ENCODE measurements around the gene ADISSP. TPM values are rescaled to one million over a fixed set of nuclear protein-coding genes. Genes with fewer than 3 reads are reported as not detected.

ADISSP gene
- total and polyA plus RNA-seq, 12 donors: 7.7 to 21.0 (median 11.3) TPM

DNA sequence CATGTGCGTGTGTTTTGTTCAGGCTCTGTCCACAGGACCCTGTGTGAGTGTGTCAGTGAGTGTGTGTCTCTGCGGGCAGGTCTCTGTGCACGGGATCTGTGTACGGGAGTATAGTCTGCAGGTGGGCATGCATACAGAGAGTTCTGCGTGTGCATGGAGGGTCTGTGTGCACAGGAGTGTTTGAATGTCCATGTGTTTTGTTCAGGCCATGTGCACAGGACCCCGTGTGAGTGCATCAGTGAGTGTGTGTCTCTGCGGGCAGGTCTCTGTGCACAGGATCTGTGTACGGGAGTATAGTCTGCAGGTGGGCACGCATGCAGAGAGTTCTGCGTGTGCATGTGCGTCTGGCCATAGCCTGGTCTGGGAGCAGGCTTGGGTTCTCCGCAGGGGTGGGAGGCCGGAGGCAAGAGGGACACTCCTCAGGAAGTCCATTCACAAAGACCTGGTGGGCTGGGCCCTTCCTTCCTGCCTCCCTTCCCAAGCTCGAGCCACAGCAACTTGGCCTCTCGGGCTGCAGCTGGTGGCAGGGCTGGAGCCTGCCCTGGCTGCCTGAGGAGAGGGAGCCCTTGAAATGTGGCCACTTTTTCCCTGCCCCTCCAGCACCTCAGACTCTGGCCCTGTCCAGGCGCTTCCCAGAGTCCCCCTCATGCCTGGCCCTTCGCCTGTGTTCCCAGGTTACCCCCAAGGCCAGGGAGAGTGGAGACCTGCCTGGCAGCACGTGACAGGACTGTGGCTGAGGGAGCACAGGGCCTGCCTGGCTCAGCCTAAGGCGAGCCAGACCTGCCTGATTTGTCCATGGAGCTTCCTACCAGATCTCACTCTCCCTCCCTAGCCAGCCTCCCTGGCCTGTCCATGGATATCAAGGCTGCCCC, 28.3 kb downstream of the ADISSP start:
- 54 to 62% methylated on average over 19 of the region's 19 CpGs for WGBS, 2 donors
- peaks cover 0 to 45% (median 6%) of the 10 kb centered on the region in 9 donors for H3K36me3 ChIP-seq
- no peaks in the 10 kb centered on the region for H3K9me3 ChIP-seq
- DNase-seq (peak; percentile 62 to 75), ATAC-seq (peak; percentile 80 to 92 (median 88))
- intact Hi-C loops (cut with DNase I): no loop called here
- H3K27me3 ChIP-seq: no peaks in the 10 kb centered on the region
- H3K4me1 ChIP-seq: peaks cover 9 to 85% (median 48%) of the 10 kb centered on the region in 9 donors
- peak overlapping the region in 1 of 10 donors; percentile 27 for H3K4me3 ChIP-seq
- TF ChIP-seq, protein P1, sequence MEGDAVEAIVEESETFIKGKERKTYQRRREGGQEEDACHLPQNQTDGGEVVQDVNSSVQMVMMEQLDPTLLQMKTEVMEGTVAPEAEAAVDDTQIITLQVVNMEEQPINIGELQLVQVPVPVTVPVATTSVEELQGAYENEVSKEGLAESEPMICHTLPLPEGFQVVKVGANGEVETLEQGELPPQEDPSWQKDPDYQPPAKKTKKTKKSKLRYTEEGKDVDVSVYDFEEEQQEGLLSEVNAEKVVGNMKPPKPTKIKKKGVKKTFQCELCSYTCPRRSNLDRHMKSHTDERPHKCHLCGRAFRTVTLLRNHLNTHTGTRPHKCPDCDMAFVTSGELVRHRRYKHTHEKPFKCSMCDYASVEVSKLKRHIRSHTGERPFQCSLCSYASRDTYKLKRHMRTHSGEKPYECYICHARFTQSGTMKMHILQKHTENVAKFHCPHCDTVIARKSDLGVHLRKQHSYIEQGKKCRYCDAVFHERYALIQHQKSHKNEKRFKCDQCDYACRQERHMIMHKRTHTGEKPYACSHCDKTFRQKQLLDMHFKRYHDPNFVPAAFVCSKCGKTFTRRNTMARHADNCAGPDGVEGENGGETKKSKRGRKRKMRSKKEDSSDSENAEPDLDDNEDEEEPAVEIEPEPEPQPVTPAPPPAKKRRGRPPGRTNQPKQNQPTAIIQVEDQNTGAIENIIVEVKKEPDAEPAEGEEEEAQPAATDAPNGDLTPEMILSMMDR (IDR thresholded peaks at IDR 0.05): no peak
- peak overlapping the region; percentile 75 to 95 (median 87) for H3K27ac ChIP-seq

DNA sequence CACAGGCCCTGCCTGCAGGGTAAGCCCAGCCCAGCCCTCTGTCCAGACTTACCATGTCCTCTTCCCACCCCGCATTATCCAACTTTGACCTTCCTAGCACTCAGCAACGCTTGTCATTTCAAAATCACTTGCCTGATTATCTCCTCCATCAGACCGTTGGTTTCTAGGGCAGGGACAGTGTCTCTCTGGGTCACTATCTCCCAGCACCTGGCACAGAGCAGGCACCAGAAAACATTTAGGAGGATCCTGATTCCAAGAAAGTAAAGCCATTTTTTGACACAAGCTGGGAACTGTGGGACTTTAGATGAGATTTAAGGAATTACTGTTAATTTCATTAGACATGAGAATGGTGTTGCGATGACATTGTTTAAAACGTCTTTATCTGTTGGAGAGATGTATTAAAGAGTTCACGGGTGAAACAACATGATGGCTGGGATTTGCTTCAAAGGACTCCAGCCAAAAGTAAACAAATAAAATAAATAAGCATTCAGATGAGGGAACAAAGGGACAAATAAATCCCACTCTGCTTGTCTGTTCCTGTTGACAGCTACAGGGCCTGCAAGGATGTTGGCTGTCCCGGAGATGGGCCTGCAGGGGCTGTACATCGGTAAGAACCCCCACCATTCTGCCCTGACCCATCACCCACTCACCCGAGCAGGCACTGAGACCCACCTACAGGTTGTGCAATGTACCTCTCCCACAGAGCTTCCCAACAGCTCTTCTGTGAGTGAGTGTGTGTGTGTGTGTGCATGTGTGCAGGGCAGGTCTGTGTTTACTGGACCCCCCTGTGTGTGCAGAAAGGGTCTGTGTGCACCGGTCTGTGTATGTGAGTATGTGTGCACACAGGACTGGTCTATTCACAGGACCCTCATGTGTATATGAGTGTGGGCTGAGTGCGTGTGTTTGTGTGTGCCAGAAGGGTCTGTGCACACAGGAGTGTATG, 29.2 kb downstream of the ADISSP start:
- Histone ChIP-seq H3K4me3 (peak overlapping the region in 3 of 10 donors; percentile 9 to 27 (median 11)), H3K9me3 (no peaks in the 10 kb centered on the region), H3K27ac (peak overlapping the region in 7 of 10 donors; percentile 29 to 95 (median 53)), H3K4me1 (peaks cover 9 to 83% (median 48%) of the 10 kb centered on the region in 9 donors), H3K27me3 (peaks cover 0 to 3% (median 0%) of the 10 kb centered on the region in 7 donors), H3K36me3 (peaks cover 0 to 36% (median 0%) of the 10 kb centered on the region in 9 donors)
- DNase-seq: no peak
- WGBS, 2 donors: 55 to 63% methylated on average over 11 of the region's 11 CpGs
- TF ChIP-seq, protein P1 (IDR thresholded peaks at IDR 0.05): no peak
- ATAC-seq: peak in 1 of 8 donors; percentile 4
- intact Hi-C loops (cut with DNase I): no loop called here

DNA sequence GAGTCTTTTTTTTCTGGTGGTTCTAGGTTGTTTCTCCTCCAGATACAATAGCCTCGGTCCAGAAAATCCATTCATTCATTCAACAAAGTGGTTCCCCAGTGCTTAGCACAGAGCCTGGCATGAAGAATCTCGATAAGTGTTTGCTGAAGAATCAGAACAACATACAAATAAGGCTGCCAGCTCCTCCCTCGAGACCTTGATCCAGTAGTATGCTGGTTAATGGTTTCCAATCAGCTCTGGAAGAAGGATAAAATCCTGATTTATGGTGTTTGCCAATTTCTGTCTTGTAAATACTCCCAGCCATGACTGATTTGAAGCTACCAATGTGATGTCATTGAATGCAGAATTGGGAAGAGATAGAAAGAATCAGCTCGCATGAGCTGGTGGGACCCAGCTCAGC, 31.8 kb downstream of the ADISSP start:
- H3K27ac ChIP-seq: peak overlapping the region in 3 of 10 donors; percentile 27 to 95 (median 94)
- intact Hi-C loops (cut with DNase I): no loop called here
- no peak for ATAC-seq
- H3K4me3 ChIP-seq: no peak overlapping the region
- TF ChIP-seq, protein P1 (IDR thresholded peaks at IDR 0.05): no peak
- H3K4me1 ChIP-seq: peaks cover 12 to 89% (median 59%) of the 10 kb centered on the region in 9 donors
- H3K27me3 ChIP-seq: peaks cover 0 to 27% (median 6%) of the 10 kb centered on the region in 7 donors
- no peak for DNase-seq
- H3K36me3 ChIP-seq: peaks cover 0 to 12% (median 0%) of the 10 kb centered on the region in 9 donors
- no peaks in the 10 kb centered on the region for H3K9me3 ChIP-seq
- WGBS, 2 donors: 89 to 92% methylated on average over 4 of the region's 4 CpGs

Data from heart right ventricle (tissue), 16 donors.